CMK (cell line): Measurements from ENCODE around the gene FAM163B.

Experiments
- DNase-seq: peaks from one replicate; pipeline ENCODE4 v3.0.0-alpha.2; 2010; ENCODE audit warnings: low read depth

The FAM163B gene

DNA sequence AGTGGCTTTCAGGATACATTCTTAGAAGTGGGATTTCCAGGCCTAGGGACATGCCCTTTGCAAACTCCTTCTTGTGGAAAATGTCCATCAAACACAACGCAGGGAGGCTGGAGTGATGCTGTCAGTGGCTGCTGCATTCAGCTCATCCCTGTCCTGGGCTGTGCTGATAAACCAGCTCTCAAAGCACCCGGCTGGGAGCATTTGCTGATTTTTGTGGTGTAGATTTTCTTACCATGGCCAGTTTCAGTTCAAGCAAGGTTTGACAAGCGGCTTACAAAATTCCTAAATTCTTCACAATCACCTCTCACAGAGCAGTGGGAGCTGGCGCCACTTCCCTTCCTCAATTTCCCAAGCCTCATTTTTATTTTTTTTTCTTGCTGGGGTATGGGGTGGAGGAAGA, 28.2 kb downstream of the FAM163B start:
- no peak for DNase-seq

- no peak for DNase-seq
These were observed 28.8 kb downstream of the FAM163B start for GRCh38 chr9:133580419-133580738.

GRCh38 chr9:133579601-133580418, 29.4 kb downstream of the FAM163B start:
- DNase-seq: no peak

- no peak for DNase-seq
These were observed 30.4 kb downstream of the FAM163B start for GRCh38 chr9:133578524-133579441.

DNA sequence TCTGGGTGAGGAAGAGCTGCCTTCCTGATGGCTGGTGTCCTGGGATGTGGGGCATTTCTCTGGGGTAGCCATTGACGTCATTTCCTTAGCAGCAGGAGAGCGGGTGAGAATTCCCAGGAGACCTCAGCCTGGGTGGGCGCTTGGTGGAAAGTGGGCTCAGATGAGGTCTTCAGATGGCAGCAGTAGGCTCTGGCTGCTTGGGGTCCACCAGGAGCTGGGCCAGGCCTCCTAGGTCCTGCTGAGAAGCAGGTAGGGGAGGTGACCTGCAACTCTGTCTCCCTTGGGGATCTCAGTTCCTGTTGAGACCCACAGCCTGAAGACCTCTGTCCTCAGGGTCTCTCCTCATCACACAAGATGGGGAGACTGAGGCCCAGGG, 31.5 kb downstream of the FAM163B start:
- no peak for DNase-seq

GRCh38 chr9:133576875-133577736, 32.1 kb downstream of the FAM163B start:
- no peak for DNase-seq

- no peak for DNase-seq
These were observed 32.9 kb downstream of the FAM163B start for GRCh38 chr9:133576031-133576874.

- no peak for DNase-seq
These were observed 33.8 kb downstream of the FAM163B start for GRCh38 chr9:133575186-133576030.

DNA sequence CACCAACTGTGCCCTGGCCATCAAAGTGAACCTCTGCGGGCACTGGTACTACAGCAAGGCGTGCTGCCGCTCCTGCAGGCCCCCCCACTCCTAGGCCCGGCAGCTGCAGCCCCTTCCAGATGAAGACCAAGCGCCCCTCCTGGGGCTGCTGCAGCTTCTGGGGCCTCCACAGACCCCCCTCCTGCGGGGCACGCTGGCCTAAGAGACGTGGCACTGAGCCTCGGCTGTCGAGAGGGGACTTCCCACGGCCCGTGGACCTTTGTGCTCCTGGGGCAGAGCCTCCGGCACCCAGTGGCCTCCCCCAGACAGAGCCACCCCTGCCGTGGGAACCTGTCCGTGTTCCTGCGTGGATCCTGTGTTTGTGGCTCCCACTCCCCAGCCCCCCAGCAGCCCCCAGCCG, 34.4 kb downstream of the FAM163B start:
- DNase-seq: no peak

GRCh38 chr9:133573791-133574515, 35.2 kb downstream of the FAM163B start:
- DNase-seq: no peak

- DNase-seq: no peak
These were observed 36.3 kb downstream of the FAM163B start for GRCh38 chr9:133572821-133573361.

DNA sequence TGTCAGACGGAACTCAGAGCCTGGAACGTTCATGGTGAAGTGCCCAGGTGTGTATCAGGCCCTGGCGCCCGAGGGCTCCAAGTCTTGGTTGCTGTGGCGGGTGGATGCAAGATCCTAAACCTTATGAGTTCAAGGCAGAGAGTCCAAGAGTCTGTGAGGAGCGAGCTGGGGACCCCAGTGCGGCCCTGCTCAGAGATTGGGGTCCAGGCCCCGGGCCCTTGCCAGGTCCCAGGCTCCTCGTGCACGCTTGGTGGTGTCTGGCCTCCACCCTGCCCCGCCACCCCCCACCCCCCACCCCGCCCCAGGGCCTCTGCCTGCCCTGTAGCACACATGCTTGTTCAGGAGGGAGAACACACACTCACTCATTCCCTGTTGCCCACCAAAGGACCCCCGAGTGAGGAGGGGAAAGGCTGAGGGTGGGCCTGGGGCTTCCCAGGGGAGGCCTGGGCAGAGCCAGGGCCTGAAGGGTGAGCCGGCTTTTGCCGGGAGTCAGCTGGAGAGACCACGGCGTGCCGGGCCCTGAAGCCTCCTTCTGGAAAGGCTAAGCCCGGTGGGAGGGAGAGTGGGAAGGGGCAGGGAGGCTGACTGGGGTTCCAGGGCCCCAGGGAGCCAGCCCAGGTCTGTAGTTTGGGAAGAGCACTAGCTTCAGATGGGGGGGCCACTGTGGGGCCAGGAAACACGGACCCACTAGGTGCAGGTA, 37.1 kb downstream of the FAM163B start:
- DNase-seq: no peak

DNA sequence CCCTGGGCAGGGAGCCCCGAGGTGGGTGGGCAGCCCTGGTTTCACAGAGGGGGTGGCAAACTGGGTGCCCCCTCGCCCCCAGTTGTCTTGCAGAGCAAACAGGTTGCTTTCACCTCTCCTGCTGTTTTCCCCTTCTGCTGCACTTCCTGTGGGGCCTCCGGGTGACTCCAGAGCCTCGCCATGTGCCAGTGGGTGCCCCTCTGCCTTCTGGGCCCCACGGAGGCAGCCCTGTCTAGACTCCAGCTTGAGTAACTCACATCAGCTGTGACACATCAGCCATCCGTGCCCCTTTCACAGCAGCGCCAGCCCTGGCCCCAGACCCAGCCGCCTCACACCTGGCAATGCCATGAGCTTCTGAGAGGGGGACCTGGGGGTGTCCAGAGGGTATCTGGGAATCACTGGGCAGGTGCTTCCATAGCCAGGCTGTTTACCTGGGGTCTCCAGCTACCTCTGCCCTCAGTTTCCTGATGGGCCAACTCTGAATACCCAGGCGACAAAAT, 37.7 kb downstream of the FAM163B start:
- no peak for DNase-seq

GRCh38 chr9:133570691-133571080, 38.5 kb downstream of the FAM163B start:
- DNase-seq: no peak

DNA sequence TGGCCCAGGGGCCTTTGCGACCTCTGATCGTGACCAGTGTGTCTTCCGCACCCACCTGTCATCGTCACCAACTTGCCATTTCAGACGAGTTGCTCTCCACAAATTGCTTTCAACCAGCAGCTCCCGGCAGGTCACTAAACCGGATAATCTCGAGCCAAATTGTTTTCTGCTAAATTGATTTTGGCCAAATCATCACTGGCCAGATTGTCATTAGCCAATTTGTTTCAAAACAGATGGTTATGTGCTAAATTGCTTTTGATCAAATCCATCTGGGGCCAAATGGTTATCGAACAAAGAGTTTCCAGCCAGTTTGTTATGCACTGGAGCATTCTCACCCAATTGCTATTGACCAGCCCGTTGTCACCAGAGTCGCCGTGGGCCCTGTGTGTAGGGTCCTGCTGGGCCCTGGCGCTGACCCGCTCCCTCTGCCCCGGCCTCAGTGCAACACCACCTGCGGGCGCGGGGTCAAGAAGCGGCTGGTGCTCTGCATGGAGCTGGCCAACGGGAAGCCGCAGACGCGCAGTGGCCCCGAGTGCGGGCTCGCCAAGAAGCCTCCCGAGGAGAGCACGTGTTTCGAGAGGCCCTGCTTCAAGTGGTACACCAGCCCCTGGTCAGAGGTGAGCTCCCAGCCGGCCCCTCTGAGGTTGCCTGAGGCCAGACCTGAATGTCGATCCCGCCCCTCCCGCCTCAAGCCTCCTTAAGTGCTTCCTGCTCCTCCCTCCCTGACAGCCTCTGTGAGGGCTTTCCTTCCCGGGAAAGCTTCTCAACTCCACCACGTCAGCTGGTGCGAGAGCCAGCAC, 39.1 kb downstream of the FAM163B start:
- no peak for DNase-seq

GRCh38 chr9:133569121-133569785, 39.9 kb downstream of the FAM163B start:
- DNase-seq: no peak

- no peak for DNase-seq
These were observed 41.0 kb downstream of the FAM163B start for GRCh38 chr9:133568186-133568585.
